Pancreas (tissue), 10 donors: ENCODE data around the gene CERS1. TPM values are rescaled to one million over a fixed set of nuclear protein-coding genes. Genes with fewer than 3 reads are reported as not detected.

Source experiments
- ATAC-seq, 4 donors: fragments of 200-7000 bp; cut with Tn5 transposase; one replicate each; pipeline versions ENCODE4 v1.8.0 to v1.9.1; 2020; ENCODE audit warnings: mild to moderate bottlenecking in 4 of 4, moderate library complexity in 4 of 4
- DNase-seq, 6 donors: peaks; one replicate each; pipeline ENCODE4 v3.0.0-alpha.2; 2020
- FAIRE-seq: peaks from 2 replicates; lab custom pipeline; 2012; peaks lifted over from hg19 to GRCh38; lab: Jason Lieb, UNC
- H3K27ac ChIP-seq, 4 donors: fragments of 200-600 bp; sonication (generic); 1 replicate in 3 of 4; 2 replicates in 1 of 4; pipeline versions ENCODE4 v1.5.0 to v1.8.0; 2020
- H3K27me3 ChIP-seq, 4 donors: fragments of 200-600 bp; one replicate each; pipeline ENCODE4 v1.8.0; 2021
- H3K36me3 ChIP-seq, 3 donors: fragments of 200-600 bp; sonication (generic) in 1 of 3; one replicate each; pipeline versions ENCODE4 v1.5.0 to v1.8.0; 2020 to 2021
- H3K4me1 ChIP-seq, 3 donors: fragments of 200-600 bp; one replicate each; pipeline ENCODE4 v1.8.0; 2021
- H3K4me3 ChIP-seq, 4 donors: fragments of 200-600 bp; sonication (generic) in 2 of 4; one replicate each; pipeline versions ENCODE4 v1.5.0 to v1.8.0; 2020 to 2021
- H3K9me3 ChIP-seq, 4 donors: fragments of 200-600 bp; one replicate each; pipeline ENCODE4 v1.8.0; 2021
- WGBS, 2 donors: extraction: QIAGEN DNeasy Blood & Tissue Kit; methylation state at CpG; one replicate each; pipeline ENCODE4 v1.1.7; 2013; 5-methylcytosine and 5-hydroxymethylcytosine counted together
- intact Hi-C, 3 donors: fragments of 100-400 bp; cut with DNase I; formaldehyde crosslinking; loops; one replicate each; pipeline versions ENCODE4 v1.11.1 to v1.14.2; 2022
- polyA plus RNA-seq, 2 donors: library from polyadenylated mRNA; stranded (reverse); fragments of 200-250 nt; gene quantifications; one replicate each; pipeline ENCODE4 v1.2.3, GENCODE V29; 2013
- total RNA-seq, 6 donors: library from RNA; stranded (reverse); fragmentation: NEBNext Ultra II Directional in 4 of 6; extraction: Animal tissue kit (Norgen Biotek cat#: 25700) in 4 of 6; gene quantifications; one replicate each; pipeline versions ENCODE4 v1.2.1 to v1.2.4, GENCODE V29; 2021 to 2023
- TF ChIP-seq, protein P1 (sequence below), 4 donors: fragments of 200-600 bp; sonication (generic) in 3 of 4; IDR thresholded peaks; one replicate each; pipeline versions ENCODE4 v1.5.0 to v1.8.0; 2021; ENCODE audit warnings: antibody characterized with exemption in 4 of 4
- donor health status: healthy with polysubstance abuse.
- donor health status: DM: no; HTN: no; CAD: no; lungs with moderate emphysema.
- donor health status: DM: no; HTN: no; CAD: no.
- donor health status: control.
- donor health status: control.
- donor health status: Bipolar disorder and iron deficiency.
- donor health status: DM: yes; HTN: yes; CAD: no.
- donor health status: DM: no; HTN: no; CAD: no.
- donor health status: DM: no; HTN: no; CAD: no.
- donor health status: DM: yes; HTN: yes; CAD: no.

CERS1 gene
- total and polyA plus RNA-seq, 8 donors, result 0.16 to 8.3 (median 0.44) TPM

DNA sequence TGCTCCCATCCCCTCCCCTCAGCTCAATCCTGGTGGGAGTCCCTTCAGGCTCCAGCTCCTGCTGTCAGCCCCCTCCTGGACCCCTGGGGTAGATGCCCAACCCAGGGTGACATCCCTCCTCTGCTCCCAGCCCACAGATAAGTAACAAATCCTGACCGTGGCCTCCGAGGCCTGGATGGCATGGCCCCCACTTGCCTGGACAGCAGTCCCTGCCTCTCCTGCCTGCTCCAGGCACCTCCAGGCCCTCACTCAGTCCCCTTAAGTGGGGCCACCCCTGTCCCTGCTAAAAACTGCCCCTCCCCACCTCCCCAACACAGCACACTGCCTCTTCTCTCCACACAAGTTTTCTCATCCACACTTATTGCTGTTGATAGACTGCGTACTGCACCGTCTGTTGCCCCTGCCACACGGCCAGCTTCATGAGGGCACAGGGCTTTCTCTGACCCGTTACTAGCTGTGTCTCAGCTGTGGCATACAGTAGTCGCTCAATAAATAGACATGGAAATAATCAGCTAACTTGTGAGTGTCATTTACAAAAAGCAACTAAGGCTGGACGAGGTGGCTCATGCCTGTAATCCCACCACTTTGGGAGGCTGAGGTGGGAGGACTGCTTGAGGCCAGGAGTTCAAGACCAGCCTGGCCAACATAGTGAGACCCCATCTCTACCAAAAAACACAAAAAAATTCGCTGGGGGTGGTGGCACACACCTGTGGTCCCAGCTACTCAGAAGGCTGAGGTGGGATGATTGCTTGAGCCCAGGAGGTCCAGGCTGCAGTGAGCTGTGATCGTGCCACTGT, 5.8 kb downstream of the CERS1 start:
- WGBS, 2 donors, result 68 to 76% methylated on average over 10 of the region's 10 CpGs

DNA sequence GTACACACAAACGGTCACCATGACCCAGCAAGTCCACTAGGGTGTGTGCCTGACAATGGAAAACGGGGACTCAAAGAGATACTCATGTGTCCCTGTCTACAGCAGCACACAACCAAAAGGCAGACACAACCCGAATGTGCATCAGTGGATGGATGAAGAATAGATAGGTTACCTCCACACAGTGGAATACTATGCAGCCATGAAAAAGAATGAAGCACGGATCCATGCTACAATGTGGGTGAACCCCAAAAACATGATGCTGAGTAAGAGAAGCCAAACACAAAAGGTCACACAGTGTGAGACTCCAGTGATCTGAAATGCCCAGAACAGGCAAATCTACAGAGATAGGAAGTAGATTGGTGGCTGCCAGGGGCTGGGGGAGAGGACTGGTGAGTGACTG, 9.0 kb downstream of the CERS1 start:
- Histone ChIP-seq H3K4me3 (no peak overlapping the region), H3K4me1 (no peaks in the 10 kb centered on the region), H3K9me3 (no peaks in the 10 kb centered on the region), H3K36me3 (no peaks in the 10 kb centered on the region), H3K27ac (no peak overlapping the region), H3K27me3 (no peaks in the 10 kb centered on the region)
- TF ChIP-seq, protein P1, sequence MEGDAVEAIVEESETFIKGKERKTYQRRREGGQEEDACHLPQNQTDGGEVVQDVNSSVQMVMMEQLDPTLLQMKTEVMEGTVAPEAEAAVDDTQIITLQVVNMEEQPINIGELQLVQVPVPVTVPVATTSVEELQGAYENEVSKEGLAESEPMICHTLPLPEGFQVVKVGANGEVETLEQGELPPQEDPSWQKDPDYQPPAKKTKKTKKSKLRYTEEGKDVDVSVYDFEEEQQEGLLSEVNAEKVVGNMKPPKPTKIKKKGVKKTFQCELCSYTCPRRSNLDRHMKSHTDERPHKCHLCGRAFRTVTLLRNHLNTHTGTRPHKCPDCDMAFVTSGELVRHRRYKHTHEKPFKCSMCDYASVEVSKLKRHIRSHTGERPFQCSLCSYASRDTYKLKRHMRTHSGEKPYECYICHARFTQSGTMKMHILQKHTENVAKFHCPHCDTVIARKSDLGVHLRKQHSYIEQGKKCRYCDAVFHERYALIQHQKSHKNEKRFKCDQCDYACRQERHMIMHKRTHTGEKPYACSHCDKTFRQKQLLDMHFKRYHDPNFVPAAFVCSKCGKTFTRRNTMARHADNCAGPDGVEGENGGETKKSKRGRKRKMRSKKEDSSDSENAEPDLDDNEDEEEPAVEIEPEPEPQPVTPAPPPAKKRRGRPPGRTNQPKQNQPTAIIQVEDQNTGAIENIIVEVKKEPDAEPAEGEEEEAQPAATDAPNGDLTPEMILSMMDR (IDR thresholded peaks at IDR 0.05), result no peak
- ATAC-seq, result no peak
- no peak for FAIRE-seq
- 66 to 76% methylated on average over 4 of the region's 4 CpGs for WGBS, 2 donors
- intact Hi-C loops, result no loop called here
- no peak for DNase-seq

More for the DNA sequence above, 5.8 kb downstream of the CERS1 start:
- Histone ChIP-seq H3K9me3 (no peaks in the 10 kb centered on the region), H3K4me1 (no peaks in the 10 kb centered on the region), H3K36me3 (no peaks in the 10 kb centered on the region), H3K27me3 (peaks cover 0 to 10% (median 0%) of the 10 kb centered on the region in 4 donors), H3K4me3 (no peak overlapping the region), H3K27ac (no peak overlapping the region)
- DNase-seq (no peak), FAIRE-seq (no peak), ATAC-seq (no peak)
- intact Hi-C loops, result loop anchor here in 1 of 3 donors (10.0 kb wide), 1 partner anchor 95 kb away; no protein-coding TSS in a partner anchor
- TF ChIP-seq, protein P1 (IDR thresholded peaks at IDR 0.05), result no peak

DNA sequence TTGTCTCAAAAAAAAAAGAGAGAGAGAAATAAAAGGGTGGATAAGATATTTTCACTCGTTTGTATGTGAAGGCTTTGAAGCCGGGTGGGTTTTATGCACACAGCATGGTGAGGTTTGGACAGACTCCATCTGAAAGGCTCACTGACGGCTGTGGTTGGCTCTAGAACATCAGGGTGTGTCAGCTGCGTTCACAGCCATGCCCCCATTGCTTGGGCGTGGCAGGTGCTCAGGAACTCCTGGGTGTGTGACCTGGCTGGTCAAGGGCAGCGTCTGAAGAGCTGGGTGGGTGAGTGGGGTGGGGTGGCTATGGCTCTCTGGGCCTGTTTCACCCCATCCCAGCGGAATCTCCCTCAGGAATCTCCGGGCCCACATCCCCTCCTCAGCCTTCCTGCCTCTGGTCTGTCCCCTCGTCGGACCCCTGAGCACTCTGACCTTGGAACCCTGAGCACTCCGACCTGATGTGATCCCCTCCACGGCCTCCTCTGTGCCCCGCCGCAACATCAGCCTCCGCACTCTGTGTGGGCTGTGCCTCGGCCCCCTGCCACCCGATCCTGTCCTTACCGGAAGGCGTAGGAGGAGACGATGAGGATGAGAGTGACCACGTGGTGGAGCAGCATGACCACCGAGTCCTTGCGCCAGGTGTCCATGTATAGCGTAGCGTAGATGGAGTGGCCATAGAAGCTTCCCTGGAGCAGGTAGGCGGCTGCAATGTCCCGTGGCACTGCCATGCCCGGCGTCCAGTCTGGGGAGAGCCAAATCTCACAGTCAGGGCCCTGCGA, 12.2 kb downstream of the CERS1 start:
- H3K4me1 ChIP-seq, result no peaks in the 10 kb centered on the region
- no peak for DNase-seq
- WGBS, 2 donors, result 70 to 81% methylated on average over 30 of the region's 30 CpGs
- no peaks in the 10 kb centered on the region for H3K9me3 ChIP-seq
- FAIRE-seq, result no peak
- no peak overlapping the region for H3K27ac ChIP-seq
- ATAC-seq, result no peak
- no peaks in the 10 kb centered on the region for H3K36me3 ChIP-seq
- no peaks in the 10 kb centered on the region for H3K27me3 ChIP-seq
- intact Hi-C loops, result no loop called here
- no peak overlapping the region for H3K4me3 ChIP-seq
- TF ChIP-seq, protein P1 (IDR thresholded peaks at IDR 0.05), result no peak

DNA sequence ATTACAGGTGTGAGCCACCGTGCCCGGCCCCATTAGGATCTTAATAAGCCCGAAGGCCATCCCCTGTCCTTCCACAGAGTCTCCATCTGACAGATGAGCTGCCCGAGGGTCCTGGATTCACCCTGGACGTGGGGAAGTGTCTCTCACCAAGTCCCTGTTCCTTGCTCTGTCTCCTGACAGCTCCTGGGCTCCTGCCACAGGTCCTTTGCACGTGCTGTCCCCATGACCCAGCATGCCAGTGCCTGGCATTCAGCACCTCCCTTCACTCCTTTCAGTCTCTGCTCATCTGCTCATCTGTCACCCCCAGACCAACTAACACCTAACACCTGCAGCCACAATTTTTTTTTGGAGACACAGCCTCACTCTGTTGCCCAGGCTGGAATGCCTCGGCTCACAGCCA, 14.5 kb downstream of the CERS1 start:
- Histone ChIP-seq H3K4me1 (no peaks in the 10 kb centered on the region), H3K36me3 (no peaks in the 10 kb centered on the region), H3K4me3 (no peak overlapping the region), H3K27ac (no peak overlapping the region), H3K27me3 (no peaks in the 10 kb centered on the region), H3K9me3 (no peaks in the 10 kb centered on the region)
- intact Hi-C loops, result no loop called here
- ATAC-seq (no peak), FAIRE-seq (no peak), DNase-seq (no peak)
- 87 to 90% methylated on average over 7 of the region's 7 CpGs for whole genome bisulfite sequencing, 2 donors
- TF ChIP-seq, protein P1 (IDR thresholded peaks at IDR 0.05), result no peak
